ENCODE results near the gene TIE1. TPM values are rescaled to one million over a fixed set of nuclear protein-coding genes. Genes with fewer than 3 reads are reported as not detected.
A peak's percentile ranks its signal among the peaks of the same experiment; 100 is the strongest.

The TIE1 gene
- total and polyA plus RNA-seq, 9 of the 15 experiments (the other 6 are each of a cell fraction or from before 2014, with no cell fraction given), result 0.07 to 0.49 (median 0.14) TPM; not detected in 4

DNA sequence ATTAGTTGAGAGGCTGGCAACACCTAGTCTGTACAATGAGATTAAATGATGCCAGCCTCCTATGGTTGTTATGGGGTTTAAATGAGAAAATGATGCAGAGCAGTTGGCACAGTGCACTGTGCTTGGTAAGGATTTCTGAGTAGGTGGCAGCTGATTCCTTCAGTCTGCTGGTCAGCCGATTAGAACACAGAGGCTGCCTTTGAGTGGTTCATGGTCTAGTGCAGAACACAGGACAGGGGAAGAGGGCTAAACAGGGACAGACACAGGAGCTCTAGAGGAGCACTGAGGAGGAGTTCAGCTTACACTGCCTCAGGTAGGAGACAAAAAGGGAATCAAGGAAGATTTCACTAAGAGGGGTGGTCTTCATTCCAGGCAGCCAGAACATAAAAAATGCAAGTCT is 1.4 kb downstream of the TIE1 start:
- Histone ChIP-seq H3K4me2 (ENCODE audit: insufficient read depth, low read length) (no peak overlapping the region), H3K9me1 (ENCODE audit: control insufficient read depth, insufficient read depth, low read length) (no peaks in the 10 kb centered on the region), H3K27ac (ENCODE audit: extremely low read depth, low read depth, low read length) (no peak overlapping the region), H2AFZ (ENCODE audit: low read depth, low read length) (no peak overlapping the region), H3K4me3 (no peak overlapping the region), H3K79me2 (ENCODE audit: control insufficient read depth, insufficient read depth, low read length) (no peaks in the 10 kb centered on the region), H3K36me3 (ENCODE audit: control insufficient read depth, insufficient read depth, low read length) (no peaks in the 10 kb centered on the region), H4K20me1 (replicated peaks; ENCODE audit: control insufficient read depth, insufficient read depth, low read length) (peaks cover 4% of the 10 kb centered on the region; the same call in 1 of the 2 replicates), H3K9ac (ENCODE audit: insufficient read depth in 1 of 2, low read depth in 2 of 2, low read length in 2 of 2) (no peak overlapping the region), H3K27me3 (ENCODE audit: control insufficient read depth in 2 of 2, insufficient read depth in 2 of 2, low read length in 2 of 2) (peaks cover 21 to 62% of the 10 kb centered on the region in 2 experiments), H3K9me3 (replicated peaks; ENCODE audit: control insufficient read depth, insufficient read depth, low read depth, low read length) (no peaks in the 10 kb centered on the region), H3K4me1 (replicated peaks in 1 of 2; ENCODE audit: control insufficient read depth in 2 of 2, insufficient read depth in 2 of 2, low read length in 2 of 2) (peaks cover 4 to 16% of the 10 kb centered on the region in 2 experiments; a peak in 4 of 5 replicates)
- BruUV-seq (replicated peaks), result no TSS peak
- intact Hi-C loops (cut with micrococcal nuclease) (no loop called here), in situ Hi-C loops (cut with MboI) (no loop called here)
- ChIA-PET CTCF (ENCODE audit: low intra/inter-chr PET ratio) (no interaction called here), POLR2A (interaction anchor here (1.2 to 1.3 kb wide), 2 partner anchors 9 to 14 kb away, joined by 4 to 5 read pairs; no protein-coding TSS in a partner anchor)
- 10% methylated on average over 1 of the region's 1 CpG for WGBS (ENCODE audit: insufficient coverage, low coverage, missing lambda C conversion rate)
- ATAC-seq, result no peak
- FAIRE-seq, result peak; percentile 48
- no peak for TF ChIP-seq ZC3H4 (CRISPR knock-in tag; IDR thresholded peaks at IDR 0.05; ENCODE audit: borderline replicate concordance)
- TF ChIP-seq, protein P1, sequence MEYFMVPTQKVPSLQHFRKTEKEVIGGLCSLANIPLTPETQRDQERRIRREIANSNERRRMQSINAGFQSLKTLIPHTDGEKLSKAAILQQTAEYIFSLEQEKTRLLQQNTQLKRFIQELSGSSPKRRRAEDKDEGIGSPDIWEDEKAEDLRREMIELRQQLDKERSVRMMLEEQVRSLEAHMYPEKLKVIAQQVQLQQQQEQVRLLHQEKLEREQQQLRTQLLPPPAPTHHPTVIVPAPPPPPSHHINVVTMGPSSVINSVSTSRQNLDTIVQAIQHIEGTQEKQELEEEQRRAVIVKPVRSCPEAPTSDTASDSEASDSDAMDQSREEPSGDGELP (CRISPR knock-in tag; IDR thresholded peaks at IDR 0.05; ENCODE audit: borderline replicate concordance), result no peak
- no peak for TF ChIP-seq TAF15 (IDR thresholded peaks at IDR 0.05; ENCODE audit: low read depth, low read length)
- TF ChIP-seq SIN3A (IDR thresholded peaks at IDR 0.05; ENCODE audit: borderline replicate concordance in 2 of 2, control insufficient read depth in 1 of 2, low read depth in 2 of 2, low read length in 2 of 2), result no peak
- TF ChIP-seq, protein P2, sequence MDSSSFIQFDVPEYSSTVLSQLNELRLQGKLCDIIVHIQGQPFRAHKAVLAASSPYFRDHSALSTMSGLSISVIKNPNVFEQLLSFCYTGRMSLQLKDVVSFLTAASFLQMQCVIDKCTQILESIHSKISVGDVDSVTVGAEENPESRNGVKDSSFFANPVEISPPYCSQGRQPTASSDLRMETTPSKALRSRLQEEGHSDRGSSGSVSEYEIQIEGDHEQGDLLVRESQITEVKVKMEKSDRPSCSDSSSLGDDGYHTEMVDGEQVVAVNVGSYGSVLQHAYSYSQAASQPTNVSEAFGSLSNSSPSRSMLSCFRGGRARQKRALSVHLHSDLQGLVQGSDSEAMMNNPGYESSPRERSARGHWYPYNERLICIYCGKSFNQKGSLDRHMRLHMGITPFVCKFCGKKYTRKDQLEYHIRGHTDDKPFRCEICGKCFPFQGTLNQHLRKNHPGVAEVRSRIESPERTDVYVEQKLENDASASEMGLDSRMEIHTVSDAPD (CRISPR knock-in tag; IDR thresholded peaks at IDR 0.05), result no peak
- TF ChIP-seq ZNF311 (CRISPR knock-in tag; IDR thresholded peaks at IDR 0.05), result no peak
- no peak for DNase-seq (ENCODE audit: extremely low read depth in 1 of 4, low spot score in 3 of 4)
